SJSA1 (cell line): ENCODE results near the gene BTBD9. TPM values are rescaled to one million over a fixed set of nuclear protein-coding genes. Genes with fewer than 3 reads are reported as not detected.

ENCODE experiments used
- DNase-seq, 2 experiments: peaks; one replicate each; pipeline ENCODE4 v3.0.0-alpha.2; 2015 to 2020; ENCODE audit warnings: low spot score in 2 of 2, low read depth in 1 of 2
- H3K27ac ChIP-seq: fragments of 250-450 bp; sonication (Bioruptor Pico); 2 replicates; pipeline ENCODE4 v1.5.1; 2020; ENCODE audit warnings: mild to moderate bottlenecking, moderate library complexity
- H3K27me3 ChIP-seq: fragments of 250-450 bp; sonication (Bioruptor Pico); replicated peaks from 2 replicates; pipeline ENCODE4 v1.5.1; 2020; ENCODE audit warnings: mild to moderate bottlenecking, moderate library complexity
- H3K36me3 ChIP-seq: fragments of 250-450 bp; sonication (Bioruptor Pico); 2 replicates; pipeline ENCODE4 v1.5.1; 2020; ENCODE audit warnings: mild to moderate bottlenecking
- H3K4me1 ChIP-seq: fragments of 250-450 bp; sonication (Bioruptor Pico); replicated peaks from 2 replicates; pipeline ENCODE4 v1.6.1; 2021; ENCODE audit warnings: mild to moderate bottlenecking
- H3K4me3 ChIP-seq: fragments of 250-450 bp; sonication (Bioruptor Pico); 2 replicates; pipeline ENCODE4 v1.5.1; 2020; ENCODE audit warnings: mild to moderate bottlenecking
- H3K9me3 ChIP-seq: fragments of 250-450 bp; sonication (Bioruptor Pico); replicated peaks from 2 replicates; pipeline ENCODE4 v1.5.1; 2020; ENCODE audit warnings: mild to moderate bottlenecking
- total RNA-seq: library from RNA; depleted of rRNA; stranded (reverse); fragments of >200 nt; shearing (Covaris generic); gene quantifications from 2 replicates; pipeline ENCODE4 v1.2.3, GENCODE V29; 2014

Gene BTBD9
- total RNA-seq, 1 experiment from 2014 or later = 8.5 TPM

- no peak for DNase-seq
- H3K4me1 ChIP-seq = peaks cover 4% of the 10 kb centered on the region; the same call in 1 of the 2 replicates
- H3K27me3 ChIP-seq = no peaks in the 10 kb centered on the region
- no peaks in the 10 kb centered on the region for H3K9me3 ChIP-seq
- no peak overlapping the region for H3K27ac ChIP-seq
- H3K4me3 ChIP-seq = no peak overlapping the region
- H3K36me3 ChIP-seq = no peaks in the 10 kb centered on the region
Measured at GRCh38 chr6:38239719-38240451, 399.8 kb downstream of the BTBD9 start.

- Histone ChIP-seq H3K36me3 (no peaks in the 10 kb centered on the region), H3K9me3 (no peaks in the 10 kb centered on the region), H3K27me3 (no peaks in the 10 kb centered on the region), H3K4me3 (no peak overlapping the region), H3K4me1 (peaks cover 4% of the 10 kb centered on the region; the same call in 1 of the 2 replicates), H3K27ac (no peak overlapping the region)
- DNase-seq = no peak
Measured at GRCh38 chr6:38236631-38237030, 403.1 kb downstream of the BTBD9 start.

GRCh38 chr6:38234934-38235682 is 404.6 kb downstream of the BTBD9 start:
- DNase-seq = no peak
- Histone ChIP-seq H3K27me3 (no peaks in the 10 kb centered on the region), H3K27ac (no peak overlapping the region), H3K36me3 (no peaks in the 10 kb centered on the region), H3K4me3 (no peak overlapping the region), H3K9me3 (no peaks in the 10 kb centered on the region), H3K4me1 (peaks cover 4% of the 10 kb centered on the region; the same call in 1 of the 2 replicates)

- Histone ChIP-seq H3K27me3 (no peaks in the 10 kb centered on the region), H3K4me1 (no peaks in the 10 kb centered on the region), H3K4me3 (no peak overlapping the region), H3K9me3 (no peaks in the 10 kb centered on the region), H3K36me3 (no peaks in the 10 kb centered on the region), H3K27ac (no peak overlapping the region)
- DNase-seq = no peak
Measured at GRCh38 chr6:38234141-38234540, 405.6 kb downstream of the BTBD9 start.

GRCh38 chr6:38233161-38233791 is 406.5 kb downstream of the BTBD9 start:
- H3K27me3 ChIP-seq = no peaks in the 10 kb centered on the region
- no peak for DNase-seq

GRCh38 chr6:38225766-38226165 is 414.0 kb downstream of the BTBD9 start:
- H3K27ac ChIP-seq = no peak overlapping the region
- H3K36me3 ChIP-seq = no peaks in the 10 kb centered on the region
- H3K4me3 ChIP-seq = no peak overlapping the region
- no peaks in the 10 kb centered on the region for H3K27me3 ChIP-seq
- H3K4me1 ChIP-seq = no peaks in the 10 kb centered on the region
- no peaks in the 10 kb centered on the region for H3K9me3 ChIP-seq
- DNase-seq = no peak

More at GRCh38 chr6:38233161-38233791, 406.5 kb downstream of the BTBD9 start:
- Histone ChIP-seq H3K9me3 (no peaks in the 10 kb centered on the region), H3K4me1 (no peaks in the 10 kb centered on the region), H3K4me3 (no peak overlapping the region), H3K36me3 (no peaks in the 10 kb centered on the region), H3K27ac (no peak overlapping the region)

GRCh38 chr6:38221251-38221650 is 418.5 kb downstream of the BTBD9 start:
- H3K27ac ChIP-seq = no peak overlapping the region
- no peaks in the 10 kb centered on the region for H3K27me3 ChIP-seq
- H3K4me3 ChIP-seq = no peak overlapping the region
- H3K9me3 ChIP-seq = no peaks in the 10 kb centered on the region
- no peak for DNase-seq
- no peaks in the 10 kb centered on the region for H3K4me1 ChIP-seq
- no peaks in the 10 kb centered on the region for H3K36me3 ChIP-seq

GRCh38 chr6:38220069-38220723 is 419.5 kb downstream of the BTBD9 start:
- H3K4me3 ChIP-seq = no peak overlapping the region
- H3K27me3 ChIP-seq = no peaks in the 10 kb centered on the region
- no peaks in the 10 kb centered on the region for H3K4me1 ChIP-seq
- no peaks in the 10 kb centered on the region for H3K36me3 ChIP-seq
- H3K9me3 ChIP-seq = no peaks in the 10 kb centered on the region
- H3K27ac ChIP-seq = no peak overlapping the region
- DNase-seq = no peak

- DNase-seq = no peak
- H3K36me3 ChIP-seq = no peaks in the 10 kb centered on the region
- no peaks in the 10 kb centered on the region for H3K9me3 ChIP-seq
- H3K27ac ChIP-seq = no peak overlapping the region
- no peaks in the 10 kb centered on the region for H3K4me1 ChIP-seq
- H3K4me3 ChIP-seq = no peak overlapping the region
- no peaks in the 10 kb centered on the region for H3K27me3 ChIP-seq
Measured at GRCh38 chr6:38218235-38218634, 421.5 kb downstream of the BTBD9 start.

- DNase-seq = no peak
- Histone ChIP-seq H3K27ac (no peak overlapping the region), H3K4me1 (no peaks in the 10 kb centered on the region), H3K27me3 (no peaks in the 10 kb centered on the region), H3K4me3 (no peak overlapping the region), H3K36me3 (no peaks in the 10 kb centered on the region), H3K9me3 (no peaks in the 10 kb centered on the region)
Measured at GRCh38 chr6:38216451-38216850, 423.3 kb downstream of the BTBD9 start.

- DNase-seq = no peak
Measured at GRCh38 chr6:38215651-38216311, 423.9 kb downstream of the BTBD9 start.

GRCh38 chr6:38215225-38215624 is 424.5 kb downstream of the BTBD9 start:
- no peaks in the 10 kb centered on the region for H3K36me3 ChIP-seq
- no peak overlapping the region for H3K4me3 ChIP-seq
- H3K4me1 ChIP-seq = no peaks in the 10 kb centered on the region
- H3K27me3 ChIP-seq = no peaks in the 10 kb centered on the region
- no peak overlapping the region for H3K27ac ChIP-seq
- DNase-seq = no peak
- H3K9me3 ChIP-seq = no peaks in the 10 kb centered on the region

More at GRCh38 chr6:38215651-38216311, 423.9 kb downstream of the BTBD9 start:
- Histone ChIP-seq H3K27me3 (no peaks in the 10 kb centered on the region), H3K4me1 (no peaks in the 10 kb centered on the region), H3K36me3 (no peaks in the 10 kb centered on the region), H3K4me3 (no peak overlapping the region), H3K27ac (no peak overlapping the region), H3K9me3 (no peaks in the 10 kb centered on the region)

GRCh38 chr6:38214159-38214558 is 425.6 kb downstream of the BTBD9 start:
- Histone ChIP-seq H3K27me3 (no peaks in the 10 kb centered on the region), H3K27ac (no peak overlapping the region), H3K36me3 (no peaks in the 10 kb centered on the region), H3K4me1 (no peaks in the 10 kb centered on the region), H3K4me3 (no peak overlapping the region), H3K9me3 (no peaks in the 10 kb centered on the region)
- no peak for DNase-seq
